Stimulated activated CD8-positive, alpha-beta memory T cell treated with anti-CD3 and anti-CD28 coated beads, Interleukin-15, amount 100 ng/mL, for 24 hours (primary cell): ENCODE measurements around the gene MITF.
"Not testable (repeated sequence)": the region's sequence is repeated elsewhere in the genome, so short reads cannot be mapped to it uniquely, and the experiment has no call there.

Experiments used
- DNase-seq: peaks from one replicate; pipeline ENCODE4 v3.0.0-alpha.2; 2020; ENCODE audit warnings: low read depth

The MITF gene

GRCh38 chr3:69872783-69873378 lies 133.6 kb downstream of the MITF start:
- no peak for DNase-seq

- no peak for DNase-seq
Observed at GRCh38 chr3:69876073-69876472, 136.8 kb downstream of the MITF start.

GRCh38 chr3:69878254-69878653 lies 139.0 kb downstream of the MITF start:
- DNase-seq, result no peak

- no peak for DNase-seq
Observed at GRCh38 chr3:69879051-69879450, 139.8 kb downstream of the MITF start.

- DNase-seq, result no peak
Observed at GRCh38 chr3:69880069-69880640, 140.9 kb downstream of the MITF start.

GRCh38 chr3:69881051-69881450 lies 141.8 kb downstream of the MITF start:
- DNase-seq, result no peak

- no peak for DNase-seq
Observed at GRCh38 chr3:69881756-69882428, 142.6 kb downstream of the MITF start.

GRCh38 chr3:69882560-69882959 lies 143.3 kb downstream of the MITF start:
- no peak for DNase-seq

GRCh38 chr3:69888040-69888942 lies 149.0 kb downstream of the MITF start:
- no peak for DNase-seq

GRCh38 chr3:69888943-69889315 lies 149.7 kb downstream of the MITF start:
- no peak for DNase-seq

- no peak for DNase-seq
Observed at GRCh38 chr3:69890084-69890483, 150.8 kb downstream of the MITF start.

- DNase-seq, result no peak
Observed at GRCh38 chr3:69890691-69891090, 151.4 kb downstream of the MITF start.

GRCh38 chr3:69892706-69893105 lies 153.4 kb downstream of the MITF start:
- no peak for DNase-seq

GRCh38 chr3:69893274-69893673 lies 154.0 kb downstream of the MITF start:
- DNase-seq, result no peak

- no peak for DNase-seq
Observed at GRCh38 chr3:69896095-69896494, 156.8 kb downstream of the MITF start.

GRCh38 chr3:69900331-69900730 lies 161.1 kb downstream of the MITF start:
- no peak for DNase-seq

- DNase-seq, result no peak
Observed at GRCh38 chr3:69901802-69902201, 162.5 kb downstream of the MITF start.

GRCh38 chr3:69902386-69902785 lies 163.1 kb downstream of the MITF start:
- no peak for DNase-seq

- DNase-seq, result no peak
Observed at GRCh38 chr3:69906351-69906966, 167.2 kb downstream of the MITF start.

GRCh38 chr3:69907554-69907953 lies 168.3 kb downstream of the MITF start:
- no peak for DNase-seq

GRCh38 chr3:69909859-69910258 lies 170.6 kb downstream of the MITF start:
- not testable (repeated sequence) for DNase-seq

- no peak for DNase-seq
Observed at GRCh38 chr3:69913422-69913821, 174.2 kb downstream of the MITF start.
